Tibial nerve (tissue), 4 donors: ENCODE data around the gene RINT1. TPM values are rescaled to one million over a fixed set of nuclear protein-coding genes. Genes with fewer than 3 reads are reported as not detected.
A peak's percentile ranks its signal among the peaks of the same experiment; 100 is the strongest.
"Not testable (repeated sequence)": the region's sequence is repeated elsewhere in the genome, so short reads cannot be mapped to it uniquely, and the experiment has no call there.

Experiments used
- DNase-seq, 2 donors: peaks; one replicate each; pipeline ENCODE4 v3.0.0-alpha.2; 2019; ENCODE audit warnings: low spot score in 2 of 2
- H3K27ac ChIP-seq, 4 donors: fragments of 200-600 bp; sonication (generic) in 3 of 4; one replicate each; pipeline ENCODE4 v1.5.1; 2017 to 2019; ENCODE audit warnings: mild to moderate bottlenecking in 1 of 4
- H3K27me3 ChIP-seq, 2 donors: fragments of 200-600 bp; sonication (generic) in 1 of 2; one replicate each; pipeline versions ENCODE4 v1.5.1 to v1.6.0; 2017 to 2019
- H3K36me3 ChIP-seq, 3 donors: fragments of 200-600 bp; sonication (generic); one replicate each; pipeline ENCODE4 v1.5.1; 2018 to 2019
- H3K4me1 ChIP-seq, 4 donors: fragments of 200-600 bp; sonication (generic) in 3 of 4; one replicate each; pipeline ENCODE4 v1.5.1; 2017 to 2019
- H3K4me3 ChIP-seq, 4 donors: fragments of 200-600 bp; sonication (generic) in 3 of 4; one replicate each; pipeline ENCODE4 v1.5.1; 2017 to 2019; ENCODE audit warnings: mild to moderate bottlenecking in 1 of 4, moderate library complexity in 1 of 4
- H3K9me3 ChIP-seq, 4 donors: fragments of 200-600 bp; sonication (generic) in 3 of 4; one replicate each; pipeline ENCODE4 v1.5.1; 2017 to 2019
- CTCF ChIP-seq, 5 experiments: fragments of 200-600 bp in 3 of 5; fragments of 450-650 bp in 2 of 5; sonication (generic) in 3 of 5; IDR thresholded peaks; one replicate each; pipeline ENCODE4 v1.5.1; 2016 to 2019; ENCODE audit warnings: antibody characterized with exemption in 5 of 5, mild to moderate bottlenecking in 3 of 5, moderate library complexity in 2 of 5
- EP300 ChIP-seq, 2 donors: sonication (generic); formaldehyde crosslinking; IDR thresholded peaks; one replicate each; pipeline ENCODE4 v1.6.1; 2017; ENCODE audit warnings: antibody characterized with exemption in 2 of 2, mild to moderate bottlenecking in 1 of 2
- POLR2A ChIP-seq, 2 donors: fragments of 450-650 bp; IDR thresholded peaks; one replicate each; pipeline ENCODE4 v1.6.1; 2017; ENCODE audit warnings: antibody characterized with exemption in 2 of 2, mild to moderate bottlenecking in 2 of 2, moderate library complexity in 2 of 2
- WGBS, 2 donors: methylation state at CpG; one replicate each; pipeline ENCODE4 v1.1.5; 2018; 5-methylcytosine and 5-hydroxymethylcytosine counted together
- total RNA-seq, 4 donors: library from RNA; depleted of rRNA; stranded (reverse); fragments of >200 nt; gene quantifications; one replicate each; pipeline ENCODE4 v1.1.0, GENCODE V29; 2016

RINT1 gene
- total RNA-seq, 4 donors from 2014 or later, result 12.9 to 18.2 (median 14.6) TPM

DNA sequence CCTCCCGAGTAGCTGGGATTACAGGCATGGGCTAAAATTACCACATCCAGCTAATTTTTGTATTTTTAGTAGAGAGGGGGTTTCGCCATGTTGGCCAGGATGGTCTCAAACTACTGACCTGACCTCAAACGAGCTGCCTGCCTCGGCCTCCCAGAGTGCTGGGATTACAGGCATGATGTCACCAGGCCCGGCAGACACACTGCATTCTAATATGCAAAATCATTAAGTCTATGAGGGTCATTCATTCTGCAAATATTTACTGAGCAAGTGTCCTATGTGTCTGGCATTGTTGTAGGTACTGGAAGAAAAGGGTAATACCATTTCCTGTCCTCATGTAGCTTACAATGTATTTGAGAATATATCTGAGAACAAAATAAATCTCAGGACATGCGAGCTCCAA is 12.6 kb upstream of the RINT1 start:
- H3K27me3 ChIP-seq, result no peaks in the 10 kb centered on the region
- no peak overlapping the region for H3K4me3 ChIP-seq
- H3K9me3 ChIP-seq, result no peaks in the 10 kb centered on the region
- 77 to 84% methylated on average over 6 of the region's 6 CpGs for WGBS, 2 donors
- TF ChIP-seq POLR2A (IDR thresholded peaks at IDR 0.05) (no peak), CTCF (IDR thresholded peaks at IDR 0.05) (no peak)
- H3K27ac ChIP-seq, result no peak overlapping the region
- no peaks in the 10 kb centered on the region for H3K36me3 ChIP-seq
- H3K4me1 ChIP-seq, result peaks cover 0 to 21% (median 5%) of the 10 kb centered on the region in 4 donors
- no peak for DNase-seq

DNA sequence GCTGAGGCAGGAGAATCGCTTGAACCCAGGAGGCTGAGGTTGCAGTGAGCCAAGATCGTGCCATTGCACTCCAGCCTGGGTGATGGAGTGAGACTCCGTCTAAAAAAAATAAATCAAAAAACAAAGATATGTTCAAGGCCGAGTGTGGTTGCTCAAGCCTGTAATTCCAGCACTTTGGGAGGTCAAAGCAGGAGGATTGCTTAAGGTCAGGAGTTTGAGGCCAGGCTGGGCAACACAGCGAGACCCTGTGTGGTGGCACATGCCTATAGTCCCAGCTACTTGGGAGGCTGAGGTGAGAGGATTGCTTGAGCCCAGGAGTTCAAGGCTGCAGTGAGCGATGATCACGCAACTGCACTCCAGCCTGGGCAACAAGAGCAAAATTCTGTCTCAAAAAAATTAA is 11.4 kb upstream of the RINT1 start:
- not testable (repeated sequence) for H3K27ac ChIP-seq, H3K4me3 ChIP-seq, DNase-seq, H3K36me3 ChIP-seq, H3K27me3 ChIP-seq, H3K9me3 ChIP-seq
- WGBS, 2 donors, result 90 to 93% methylated on average over 7 of the region's 7 CpGs
- peaks cover 0 to 21% (median 5%) of the 10 kb centered on the region in 4 donors for H3K4me1 ChIP-seq

DNA sequence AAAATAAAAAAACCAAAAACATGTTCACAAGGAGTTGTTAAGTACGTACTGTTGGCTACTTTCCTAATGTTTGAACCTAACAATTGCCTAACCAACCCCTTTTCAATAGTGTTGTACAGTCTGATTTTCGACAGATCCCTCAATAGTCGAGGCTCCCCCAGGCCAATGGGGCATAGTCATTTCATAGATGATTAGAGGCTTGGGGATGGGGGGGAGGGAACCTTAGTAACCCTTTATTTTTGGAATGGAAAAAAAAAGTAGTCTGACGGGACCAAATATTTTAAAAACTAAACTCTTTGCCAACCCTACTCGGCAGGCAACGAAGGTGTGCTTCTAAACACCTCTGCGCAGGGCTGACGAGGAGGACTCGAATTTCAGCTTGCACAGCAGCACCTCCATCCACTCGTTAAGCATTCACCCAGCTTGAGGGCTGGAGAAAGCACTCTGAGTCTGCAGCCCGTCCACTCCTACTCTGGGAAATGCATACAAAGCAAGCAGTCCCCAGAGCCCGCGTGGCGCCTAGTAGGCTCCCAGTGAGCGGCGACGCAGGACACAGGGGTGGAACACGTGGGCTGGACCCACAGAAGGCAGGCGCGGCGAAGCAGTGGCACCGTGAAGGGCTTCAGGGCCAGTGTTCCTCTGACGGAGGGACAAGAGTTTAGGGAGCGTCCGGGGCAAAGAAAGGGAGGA is 10.8 kb upstream of the RINT1 start:
- H3K36me3 ChIP-seq, result no peaks in the 10 kb centered on the region
- H3K4me3 ChIP-seq, result peak overlapping the region; percentile 61 to 88 (median 74)
- no peaks in the 10 kb centered on the region for H3K27me3 ChIP-seq
- 5 to 11% methylated on average over 25 of the region's 25 CpGs for WGBS, 2 donors
- no peak for TF ChIP-seq CTCF (IDR thresholded peaks at IDR 0.05)
- no peak for TF ChIP-seq EP300 (IDR thresholded peaks at IDR 0.05)
- no peak for TF ChIP-seq POLR2A (IDR thresholded peaks at IDR 0.05)
- DNase-seq, result peak in 1 of 2 donors; percentile 17
- peak overlapping the region; percentile 49 to 91 (median 86) for H3K27ac ChIP-seq
- peaks cover 0 to 21% (median 5%) of the 10 kb centered on the region in 4 donors for H3K4me1 ChIP-seq
- no peaks in the 10 kb centered on the region for H3K9me3 ChIP-seq

GRCh38 chr7:105521717-105522463 is 10.1 kb upstream of the RINT1 start, which contains the start of gene PUS7:
Gene PUS7, minus strand, starts transcription at chr7:105522271. Its CDS starts 13,759 bp downstream, at chr7:105508512.
- 0% methylated on average over 35 to 56 of the region's 96 CpGs for WGBS, 2 donors
- TF ChIP-seq POLR2A (IDR thresholded peaks at IDR 0.05) (peak; percentile 23 to 79), EP300 (IDR thresholded peaks at IDR 0.05) (peak in 1 of 2 donors; percentile 74), CTCF (IDR thresholded peaks at IDR 0.05) (peak in 1 of 5 experiments; percentile 42)
- no peaks in the 10 kb centered on the region for H3K36me3 ChIP-seq
- DNase-seq, result peak; percentile 74 to 79
- peaks cover 0 to 21% (median 5%) of the 10 kb centered on the region in 4 donors for H3K4me1 ChIP-seq
- H3K27me3 ChIP-seq, result no peaks in the 10 kb centered on the region
- peak within 1 kb of the TSS; percentile 50 to 96 (median 88) for H3K27ac ChIP-seq
- peak within 1 kb of the TSS; percentile 61 to 88 (median 74) for H3K4me3 ChIP-seq
- no peaks in the 10 kb centered on the region for H3K9me3 ChIP-seq

- WGBS, 2 donors, result 92 to 97% methylated on average over 11 of the region's 11 CpGs
- H3K4me1 ChIP-seq, result peaks cover 0 to 21% (median 5%) of the 10 kb centered on the region in 4 donors
- not testable (repeated sequence) for H3K36me3 ChIP-seq, DNase-seq, H3K9me3 ChIP-seq, H3K4me3 ChIP-seq, H3K27ac ChIP-seq, H3K27me3 ChIP-seq
Observed at GRCh38 chr7:105524423-105524822, 7.6 kb upstream of the RINT1 start.

DNA sequence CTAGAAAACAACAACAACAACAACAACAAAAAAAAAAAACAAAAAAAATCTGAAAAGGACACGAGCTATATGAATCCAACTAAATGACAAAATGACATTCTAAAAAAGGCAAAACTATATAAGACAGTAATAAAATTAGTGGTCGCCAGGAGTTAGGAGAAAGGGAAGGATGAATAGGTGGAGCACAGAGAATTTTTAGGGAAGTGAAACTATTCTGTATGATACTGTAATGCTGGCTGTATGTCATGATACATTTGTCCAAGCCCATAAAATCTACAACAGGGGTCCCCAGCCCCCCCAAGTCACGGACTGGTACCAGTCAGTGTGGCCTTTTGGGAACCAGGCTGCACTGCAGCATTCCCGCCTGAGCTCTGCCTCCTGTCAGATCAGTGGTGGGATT is 7.2 kb upstream of the RINT1 start:
- Histone ChIP-seq H3K27me3 (no peaks in the 10 kb centered on the region), H3K9me3 (no peaks in the 10 kb centered on the region), H3K36me3 (no peaks in the 10 kb centered on the region), H3K4me3 (no peak overlapping the region), H3K27ac (no peak overlapping the region), H3K4me1 (peaks cover 0 to 21% (median 5%) of the 10 kb centered on the region in 4 donors)
- WGBS, 2 donors, result 82 to 88% methylated on average over 4 of the region's 4 CpGs
- TF ChIP-seq POLR2A (IDR thresholded peaks at IDR 0.05) (no peak), EP300 (IDR thresholded peaks at IDR 0.05) (no peak), CTCF (IDR thresholded peaks at IDR 0.05) (no peak)
- no peak for DNase-seq

DNA sequence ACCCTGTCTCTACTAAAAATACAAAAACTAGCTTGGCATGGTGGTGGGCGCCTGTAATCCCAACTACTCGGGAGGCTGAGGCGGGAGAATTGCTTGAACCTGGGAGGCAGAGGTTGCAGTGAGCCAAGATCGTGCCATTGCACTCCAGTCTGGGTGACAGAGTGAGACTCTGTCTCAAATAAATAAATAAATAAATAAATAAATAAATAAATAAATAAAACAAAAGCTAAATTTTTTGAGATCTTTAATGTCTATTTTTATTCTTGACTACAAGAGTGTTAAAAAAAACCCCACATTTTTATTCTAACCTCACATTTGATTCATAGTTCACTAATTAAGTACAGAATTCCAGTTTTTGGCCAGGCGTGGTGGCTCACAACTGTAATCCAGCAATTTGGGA is 4.3 kb upstream of the RINT1 start:
- not testable (repeated sequence) for H3K27me3 ChIP-seq, H3K27ac ChIP-seq, H3K9me3 ChIP-seq, H3K4me3 ChIP-seq, DNase-seq, H3K36me3 ChIP-seq
- WGBS, 2 donors, result 90 to 97% methylated on average over 5 of the region's 5 CpGs
- H3K4me1 ChIP-seq, result peaks cover 0 to 15% (median 3%) of the 10 kb centered on the region in 4 donors
